H1 (cell line): ENCODE results near the gene NCR2.

Experiments
- ATF3 ChIP-seq: IDR thresholded peaks from 2 replicates; pipeline ENCODE4 v1.6.1; 2011; ENCODE audit warnings: low read depth, mild to moderate bottlenecking, low read length; ENCODE audit not compliant: insufficient read depth
- CBX8 ChIP-seq: fragments of 300-800, 300-1000 bp; sonication (generic); IDR thresholded peaks from 2 replicates; pipeline ENCODE4 v1.7.1; 2016; ENCODE audit warnings: low read depth, low read length, borderline replicate concordance
- CTCF ChIP-seq, 3 experiments: IDR thresholded peaks; 1 replicate in 2 of 3; 2 replicates in 1 of 3; pipeline versions ENCODE4 v1.5.1 to v1.6.1; 2011; ENCODE audit warnings: low read length in 3 of 3, mild to moderate bottlenecking in 3 of 3, inconsistent platforms in 2 of 3, low read depth in 1 of 3, moderate library complexity in 1 of 3; ENCODE audit not compliant: insufficient read depth in 1 of 3; ENCODE audit errors: control extremely low read depth in 1 of 3
- MAFK ChIP-seq: IDR thresholded peaks from 2 replicates; pipeline ENCODE4 v1.6.1; 2012; ENCODE audit warnings: low read depth, mild to moderate bottlenecking, improper control_type of control experiment, low read length
- POLR2A ChIP-seq, 2 experiments: IDR thresholded peaks; 1 replicate in 1 of 2; 2 replicates in 1 of 2; pipeline ENCODE4 v1.6.1; 2011; ENCODE audit warnings: low read depth in 2 of 2, low read length in 2 of 2, mild to moderate bottlenecking in 2 of 2; ENCODE audit errors: control extremely low read depth in 1 of 2
- TBP ChIP-seq: IDR thresholded peaks from 2 replicates; pipeline ENCODE4 v1.6.1; 2011; ENCODE audit warnings: low read depth, low read length, improper control_type of control experiment
- ZNF274 ChIP-seq: IDR thresholded peaks from 2 replicates; pipeline ENCODE4 v1.7.0; 2012; ENCODE audit warnings: low read length, borderline replicate concordance; ENCODE audit errors: extremely low read depth

- TF ChIP-seq ZNF274 (no peak), CTCF (IDR thresholded peaks at IDR 0.05; ENCODE audit: control extremely low read depth in 1 of 3, insufficient read depth in 1 of 3, low read depth in 1 of 3, low read length in 3 of 3) (no peak), ATF3 (no peak), TBP (no peak), CBX8 (no peak), MAFK (no peak), POLR2A (IDR thresholded peaks at IDR 0.05; ENCODE audit: control extremely low read depth in 1 of 2, low read depth in 2 of 2, low read length in 2 of 2) (no peak)
Measured at GRCh38 chr6:41371992-41372831, 36.8 kb downstream of the NCR2 start.
